GM23338 (cell line): ENCODE measurements around the gene IFNA16. TPM values are rescaled to one million over a fixed set of nuclear protein-coding genes. Genes with fewer than 3 reads are reported as not detected.

Source experiments
- ATAC-seq: fragments of 200-7000 bp; cut with Tn5 transposase; 3 replicates; pipeline ENCODE4 v1.9.1; 2020
- DNase-seq: peaks from one replicate; pipeline ENCODE4 v3.0.0-alpha.2; 2015; ENCODE audit warnings: low spot score
- H2AFZ ChIP-seq: fragments of 200-600 bp; sonication (generic); 2 replicates; pipeline ENCODE4 v1.8.0; 2016; ENCODE audit warnings: antibody characterized with exemption, mild to moderate bottlenecking, moderate library complexity
- H3F3A ChIP-seq: fragments of 200-600 bp; sonication (generic); replicated peaks from 2 replicates; pipeline ENCODE4 v1.8.0; 2017; ENCODE audit warnings: antibody characterized with exemption, mixed run types, low read depth
- H3K27ac ChIP-seq: fragments of 200-600 bp; sonication (generic); 2 replicates; pipeline ENCODE4 v1.6.1; 2016; ENCODE audit warnings: low read depth
- H3K27me3 ChIP-seq: fragments of 200-600 bp; sonication (generic); 2 replicates; pipeline ENCODE4 v1.8.0; 2016; ENCODE audit warnings: mild to moderate bottlenecking, mixed run types, moderate library complexity; ENCODE audit not compliant: insufficient read depth
- H3K36me3 ChIP-seq: fragments of 200-600 bp; sonication (generic); 2 replicates; pipeline ENCODE4 v1.8.0; 2016; ENCODE audit warnings: mild to moderate bottlenecking; ENCODE audit not compliant: insufficient read depth
- H3K4me1 ChIP-seq: fragments of 200-600 bp; sonication (generic); 2 replicates; pipeline ENCODE4 v1.8.0; 2016; ENCODE audit warnings: mild to moderate bottlenecking, moderate library complexity; ENCODE audit not compliant: insufficient read depth
- H3K4me2 ChIP-seq: fragments of 200-600 bp; sonication (generic); 2 replicates; pipeline ENCODE4 v1.7.1; 2017; ENCODE audit warnings: mixed run types
- H3K4me3 ChIP-seq: fragments of 200-600 bp; sonication (generic); 2 replicates; pipeline ENCODE4 v1.6.1; 2016; ENCODE audit warnings: mixed run types
- H3K79me2 ChIP-seq: fragments of 200-600 bp; sonication (generic); replicated peaks from 2 replicates; pipeline ENCODE4 v1.8.0; 2017; ENCODE audit warnings: mild to moderate bottlenecking; ENCODE audit not compliant: insufficient read depth
- H3K9me2 ChIP-seq: fragments of 200-600 bp; sonication (generic); 2 replicates; pipeline ENCODE4 v1.8.0; 2017; ENCODE audit not compliant: insufficient read depth
- H4K20me1 ChIP-seq: fragments of 200-600 bp; sonication (generic); replicated peaks from 2 replicates; pipeline ENCODE4 v1.8.0; 2017; ENCODE audit warnings: mild to moderate bottlenecking; ENCODE audit not compliant: insufficient read depth
- H3K27ac Mint-ChIP-seq: 2 replicates; pipeline ENCODE4 v1.8.0; 2020; ENCODE audit warnings: inconsistent platforms, mild to moderate bottlenecking, moderate library complexity, mixed read lengths
- H3K27me3 Mint-ChIP-seq: 3 replicates; pipeline ENCODE4 v1.8.0; 2022; ENCODE audit warnings: low read depth, mild to moderate bottlenecking, moderate library complexity, mixed read lengths, inconsistent platforms; ENCODE audit not compliant: insufficient read depth, poor library complexity
- H3K36me3 Mint-ChIP-seq: 3 replicates; pipeline ENCODE4 v1.8.0; 2021; ENCODE audit warnings: low read depth, mild to moderate bottlenecking, inconsistent platforms, moderate library complexity, mixed read lengths
- H3K4me1 Mint-ChIP-seq: 3 replicates; pipeline ENCODE4 v1.8.0; 2020; ENCODE audit warnings: mild to moderate bottlenecking, inconsistent platforms, mixed read lengths
- H3K4me3 Mint-ChIP-seq: 3 replicates; pipeline ENCODE4 v1.8.0; 2021; ENCODE audit warnings: moderate library complexity, mild to moderate bottlenecking, inconsistent platforms, mixed read lengths
- H3K9me3 Mint-ChIP-seq: 3 replicates; pipeline ENCODE4 v1.8.0; 2020; ENCODE audit warnings: moderate library complexity, mild to moderate bottlenecking, inconsistent platforms, mixed read lengths
- CREB1 ChIP-seq: fragments of 250-450 bp; sonication (Bioruptor Pico); IDR thresholded peaks from 2 replicates; pipeline ENCODE4 v1.5.0; 2020; ENCODE audit warnings: low read depth, mild to moderate bottlenecking, moderate library complexity
- EZH2 ChIP-seq: fragments of 200-600 bp; sonication (generic); IDR thresholded peaks from one replicate; pipeline ENCODE4 v1.8.0; 2017; ENCODE audit warnings: antibody characterized with exemption, mild to moderate bottlenecking, low read depth; ENCODE audit not compliant: unreplicated experiment
- EZH2phosphoT487 ChIP-seq: fragments of 200-600 bp; sonication (generic); IDR thresholded peaks from one replicate; pipeline ENCODE4 v1.8.1; 2018; ENCODE audit warnings: antibody characterized with exemption; ENCODE audit not compliant: unreplicated experiment
- JUNB ChIP-seq: IDR thresholded peaks from one replicate; pipeline ENCODE4 v1.6.1; 2016; ENCODE audit warnings: antibody characterized with exemption; ENCODE audit not compliant: unreplicated experiment
- NANOG ChIP-seq: IDR thresholded peaks from 2 replicates; pipeline ENCODE4 v1.6.1; 2016; ENCODE audit warnings: antibody characterized with exemption, borderline replicate concordance
- POLR2AphosphoS5 ChIP-seq: IDR thresholded peaks from 2 replicates; pipeline ENCODE4 v1.6.1; 2016; ENCODE audit warnings: antibody characterized with exemption, low read depth
- STAT1 ChIP-seq: IDR thresholded peaks from one replicate; pipeline ENCODE4 v1.6.1; 2016; ENCODE audit warnings: antibody characterized with exemption; ENCODE audit not compliant: unreplicated experiment
- ZNF114 ChIP-seq: fragments of 250-450 bp; sonication (Bioruptor Pico); IDR thresholded peaks from 2 replicates; pipeline ENCODE4 v1.5.0; 2020; ENCODE audit warnings: mild to moderate bottlenecking, moderate library complexity
- ZNF331 ChIP-seq: fragments of 250-450 bp; sonication (Bioruptor Pico); IDR thresholded peaks from 2 replicates; pipeline ENCODE4 v1.5.0; 2020; ENCODE audit warnings: low read depth, mild to moderate bottlenecking, moderate library complexity
- polyA plus RNA-seq: library from polyadenylated mRNA; unstranded; fragments of >200 nt; fragmentation: Nextera tagmentation; extraction: Ambion mirVana; gene quantifications from 2 replicates; pipeline ENCODE4 v1.2.1, GENCODE V29; 2016
- total RNA-seq: library from RNA; depleted of rRNA; stranded (reverse); fragments of >200 nt; shearing (Covaris generic); gene quantifications from 2 replicates; pipeline ENCODE4 v1.2.3, GENCODE V29; 2014
- TF ChIP-seq, protein P1 (sequence below): IDR thresholded peaks from 2 replicates; pipeline ENCODE4 v1.6.1; 2016; ENCODE audit warnings: antibody characterized with exemption
- TF ChIP-seq, protein P2 (sequence below), 2 experiments: fragments of 200-600 bp in 1 of 2; sonication (generic) in 1 of 2; conservative IDR thresholded peaks; 2 replicates each; pipeline versions ENCODE4 v1.5.1 to v1.6.1; 2016 to 2017; ENCODE audit warnings: antibody characterized with exemption in 2 of 2, low read depth in 2 of 2, mild to moderate bottlenecking in 2 of 2, moderate library complexity in 1 of 2
- TF ChIP-seq, protein P3 (sequence below): IDR thresholded peaks from one replicate; pipeline ENCODE4 v1.6.1; 2018; ENCODE audit warnings: antibody characterized with exemption; ENCODE audit not compliant: unreplicated experiment

IFNA16 gene
- total and polyA plus RNA-seq, 2 experiments from 2014 or later, result not detected

- Mint-ChIP-seq H3K36me3 (no peaks in the 10 kb centered on the region), H3K4me1 (no peaks in the 10 kb centered on the region), H3K9me3 (no peaks in the 10 kb centered on the region), H3K27ac (no peak overlapping the region), H3K4me3 (no peak overlapping the region), H3K27me3 (peaks cover 1% of the 10 kb centered on the region)
- H2AFZ ChIP-seq, result no peak overlapping the region
- H3K27ac ChIP-seq, result no peak overlapping the region
- no peaks in the 10 kb centered on the region for H4K20me1 ChIP-seq
- no peaks in the 10 kb centered on the region for H3K9me2 ChIP-seq
- DNase-seq (no peak), ATAC-seq (no peak)
- H3K36me3 ChIP-seq, result no peaks in the 10 kb centered on the region
- TF ChIP-seq NANOG, result no peak
- TF ChIP-seq, protein P1, sequence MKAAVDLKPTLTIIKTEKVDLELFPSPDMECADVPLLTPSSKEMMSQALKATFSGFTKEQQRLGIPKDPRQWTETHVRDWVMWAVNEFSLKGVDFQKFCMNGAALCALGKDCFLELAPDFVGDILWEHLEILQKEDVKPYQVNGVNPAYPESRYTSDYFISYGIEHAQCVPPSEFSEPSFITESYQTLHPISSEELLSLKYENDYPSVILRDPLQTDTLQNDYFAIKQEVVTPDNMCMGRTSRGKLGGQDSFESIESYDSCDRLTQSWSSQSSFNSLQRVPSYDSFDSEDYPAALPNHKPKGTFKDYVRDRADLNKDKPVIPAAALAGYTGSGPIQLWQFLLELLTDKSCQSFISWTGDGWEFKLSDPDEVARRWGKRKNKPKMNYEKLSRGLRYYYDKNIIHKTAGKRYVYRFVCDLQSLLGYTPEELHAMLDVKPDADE, result no peak
- TF ChIP-seq CREB1 (CRISPR knock-in tag), result no peak
- no peak for TF ChIP-seq ZNF114 (CRISPR knock-in tag)
- TF ChIP-seq STAT1, result no peak
- no peak for TF ChIP-seq EZH2
- no peaks in the 10 kb centered on the region for H3K79me2 ChIP-seq
- H3K4me2 ChIP-seq, result no peak overlapping the region
- no peak overlapping the region for H3K4me3 ChIP-seq
- no peaks in the 10 kb centered on the region for H3F3A ChIP-seq
- H3K27me3 ChIP-seq, result no peaks in the 10 kb centered on the region
- H3K4me1 ChIP-seq, result no peaks in the 10 kb centered on the region
These were observed 45.0 kb downstream of the IFNA16 start for GRCh38 chr9:21172156-21172555.

- Histone ChIP-seq H3K27me3 (no peaks in the 10 kb centered on the region), H2AFZ (no peak overlapping the region), H3K4me1 (no peaks in the 10 kb centered on the region), H3K4me3 (no peak overlapping the region), H3K79me2 (no peaks in the 10 kb centered on the region), H3K9me2 (no peaks in the 10 kb centered on the region), H3K4me2 (no peak overlapping the region), H3F3A (no peaks in the 10 kb centered on the region), H4K20me1 (no peaks in the 10 kb centered on the region), H3K36me3 (no peaks in the 10 kb centered on the region), H3K27ac (no peak overlapping the region)
- H3K27me3 Mint-ChIP-seq, result peaks cover 1% of the 10 kb centered on the region
- H3K4me3 Mint-ChIP-seq, result no peak overlapping the region
- H3K27ac Mint-ChIP-seq, result no peak overlapping the region
- ATAC-seq, result no peak
- H3K36me3 Mint-ChIP-seq, result no peaks in the 10 kb centered on the region
- no peaks in the 10 kb centered on the region for H3K9me3 Mint-ChIP-seq
- H3K4me1 Mint-ChIP-seq, result no peaks in the 10 kb centered on the region
- no peak for DNase-seq
- TF ChIP-seq NANOG (no peak), JUNB (no peak), ZNF331 (CRISPR knock-in tag) (no peak), POLR2AphosphoS5 (no peak), ZNF114 (CRISPR knock-in tag) (no peak), EZH2phosphoT487 (no peak), STAT1 (no peak)
- TF ChIP-seq, protein P2, sequence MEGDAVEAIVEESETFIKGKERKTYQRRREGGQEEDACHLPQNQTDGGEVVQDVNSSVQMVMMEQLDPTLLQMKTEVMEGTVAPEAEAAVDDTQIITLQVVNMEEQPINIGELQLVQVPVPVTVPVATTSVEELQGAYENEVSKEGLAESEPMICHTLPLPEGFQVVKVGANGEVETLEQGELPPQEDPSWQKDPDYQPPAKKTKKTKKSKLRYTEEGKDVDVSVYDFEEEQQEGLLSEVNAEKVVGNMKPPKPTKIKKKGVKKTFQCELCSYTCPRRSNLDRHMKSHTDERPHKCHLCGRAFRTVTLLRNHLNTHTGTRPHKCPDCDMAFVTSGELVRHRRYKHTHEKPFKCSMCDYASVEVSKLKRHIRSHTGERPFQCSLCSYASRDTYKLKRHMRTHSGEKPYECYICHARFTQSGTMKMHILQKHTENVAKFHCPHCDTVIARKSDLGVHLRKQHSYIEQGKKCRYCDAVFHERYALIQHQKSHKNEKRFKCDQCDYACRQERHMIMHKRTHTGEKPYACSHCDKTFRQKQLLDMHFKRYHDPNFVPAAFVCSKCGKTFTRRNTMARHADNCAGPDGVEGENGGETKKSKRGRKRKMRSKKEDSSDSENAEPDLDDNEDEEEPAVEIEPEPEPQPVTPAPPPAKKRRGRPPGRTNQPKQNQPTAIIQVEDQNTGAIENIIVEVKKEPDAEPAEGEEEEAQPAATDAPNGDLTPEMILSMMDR (conservative IDR thresholded peaks at IDR 0.05; ENCODE audit: low read depth in 2 of 2), result no peak
- TF ChIP-seq, protein P3, sequence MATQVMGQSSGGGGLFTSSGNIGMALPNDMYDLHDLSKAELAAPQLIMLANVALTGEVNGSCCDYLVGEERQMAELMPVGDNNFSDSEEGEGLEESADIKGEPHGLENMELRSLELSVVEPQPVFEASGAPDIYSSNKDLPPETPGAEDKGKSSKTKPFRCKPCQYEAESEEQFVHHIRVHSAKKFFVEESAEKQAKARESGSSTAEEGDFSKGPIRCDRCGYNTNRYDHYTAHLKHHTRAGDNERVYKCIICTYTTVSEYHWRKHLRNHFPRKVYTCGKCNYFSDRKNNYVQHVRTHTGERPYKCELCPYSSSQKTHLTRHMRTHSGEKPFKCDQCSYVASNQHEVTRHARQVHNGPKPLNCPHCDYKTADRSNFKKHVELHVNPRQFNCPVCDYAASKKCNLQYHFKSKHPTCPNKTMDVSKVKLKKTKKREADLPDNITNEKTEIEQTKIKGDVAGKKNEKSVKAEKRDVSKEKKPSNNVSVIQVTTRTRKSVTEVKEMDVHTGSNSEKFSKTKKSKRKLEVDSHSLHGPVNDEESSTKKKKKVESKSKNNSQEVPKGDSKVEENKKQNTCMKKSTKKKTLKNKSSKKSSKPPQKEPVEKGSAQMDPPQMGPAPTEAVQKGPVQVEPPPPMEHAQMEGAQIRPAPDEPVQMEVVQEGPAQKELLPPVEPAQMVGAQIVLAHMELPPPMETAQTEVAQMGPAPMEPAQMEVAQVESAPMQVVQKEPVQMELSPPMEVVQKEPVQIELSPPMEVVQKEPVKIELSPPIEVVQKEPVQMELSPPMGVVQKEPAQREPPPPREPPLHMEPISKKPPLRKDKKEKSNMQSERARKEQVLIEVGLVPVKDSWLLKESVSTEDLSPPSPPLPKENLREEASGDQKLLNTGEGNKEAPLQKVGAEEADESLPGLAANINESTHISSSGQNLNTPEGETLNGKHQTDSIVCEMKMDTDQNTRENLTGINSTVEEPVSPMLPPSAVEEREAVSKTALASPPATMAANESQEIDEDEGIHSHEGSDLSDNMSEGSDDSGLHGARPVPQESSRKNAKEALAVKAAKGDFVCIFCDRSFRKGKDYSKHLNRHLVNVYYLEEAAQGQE, result no peak
- TF ChIP-seq, protein P1, result no peak
These were observed 45.8 kb downstream of the IFNA16 start for GRCh38 chr9:21171351-21171750.
